GM21381 (cell line): Measurements from ENCODE around the gene NUB1.
"Not testable (repeated sequence)": the region's sequence is repeated elsewhere in the genome, so short reads cannot be mapped to it uniquely, and the experiment has no call there.

Experiments used
- ATAC-seq: cut with Tn5 transposase; IDR thresholded peaks from one replicate; pipeline ENCODE4 v1.9.1; 2021; ENCODE audit warnings: mild to moderate bottlenecking, moderate library complexity; ENCODE audit not compliant: unreplicated experiment

The NUB1 gene, protein sequence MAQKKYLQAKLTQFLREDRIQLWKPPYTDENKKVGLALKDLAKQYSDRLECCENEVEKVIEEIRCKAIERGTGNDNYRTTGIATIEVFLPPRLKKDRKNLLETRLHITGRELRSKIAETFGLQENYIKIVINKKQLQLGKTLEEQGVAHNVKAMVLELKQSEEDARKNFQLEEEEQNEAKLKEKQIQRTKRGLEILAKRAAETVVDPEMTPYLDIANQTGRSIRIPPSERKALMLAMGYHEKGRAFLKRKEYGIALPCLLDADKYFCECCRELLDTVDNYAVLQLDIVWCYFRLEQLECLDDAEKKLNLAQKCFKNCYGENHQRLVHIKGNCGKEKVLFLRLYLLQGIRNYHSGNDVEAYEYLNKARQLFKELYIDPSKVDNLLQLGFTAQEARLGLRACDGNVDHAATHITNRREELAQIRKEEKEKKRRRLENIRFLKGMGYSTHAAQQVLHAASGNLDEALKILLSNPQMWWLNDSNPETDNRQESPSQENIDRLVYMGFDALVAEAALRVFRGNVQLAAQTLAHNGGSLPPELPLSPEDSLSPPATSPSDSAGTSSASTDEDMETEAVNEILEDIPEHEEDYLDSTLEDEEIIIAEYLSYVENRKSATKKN

DNA sequence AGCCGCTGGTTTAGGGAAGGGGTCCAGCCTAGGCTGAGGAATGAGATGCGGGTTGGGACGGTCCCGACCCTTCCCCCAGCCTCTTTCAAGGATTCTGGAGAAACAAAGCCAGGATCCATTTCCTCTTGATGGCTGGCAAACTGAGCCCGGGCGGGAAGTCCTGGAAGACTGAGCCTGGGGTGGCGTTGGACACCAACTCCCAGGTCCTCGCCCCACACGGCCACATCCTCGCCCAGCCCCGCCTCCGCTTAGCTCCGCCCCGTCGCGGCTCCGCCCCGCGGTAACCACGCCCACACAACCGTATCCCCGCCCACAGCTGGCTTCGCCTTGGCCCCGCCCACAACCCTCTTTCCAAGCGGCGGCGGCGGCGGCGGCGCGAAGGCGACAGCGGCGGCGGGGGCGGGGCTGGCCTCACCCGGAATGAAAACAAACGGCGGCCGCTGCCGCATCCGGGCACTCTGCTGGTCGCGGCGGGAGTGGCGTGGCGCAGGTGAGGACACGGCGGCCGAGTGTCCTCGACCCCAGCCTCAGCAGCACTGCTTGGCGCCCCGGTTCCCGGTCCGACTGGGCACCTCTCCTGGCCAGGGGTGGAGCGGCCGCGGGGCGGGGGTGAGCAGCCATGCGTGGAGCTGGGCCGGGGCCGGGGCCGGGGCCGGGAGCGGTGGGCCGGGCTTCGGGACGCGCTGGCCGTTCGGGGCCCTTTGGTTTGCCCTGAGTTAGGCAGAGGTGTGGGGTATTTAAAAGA lies at the start of gene NUB1:
TSS of gene NUB1 (plus strand) at position 456 of the 745 bp plus-strand sequence. CDS start 3,538 bp downstream, outside the sequence.
- ATAC-seq = peak; percentile 53

DNA sequence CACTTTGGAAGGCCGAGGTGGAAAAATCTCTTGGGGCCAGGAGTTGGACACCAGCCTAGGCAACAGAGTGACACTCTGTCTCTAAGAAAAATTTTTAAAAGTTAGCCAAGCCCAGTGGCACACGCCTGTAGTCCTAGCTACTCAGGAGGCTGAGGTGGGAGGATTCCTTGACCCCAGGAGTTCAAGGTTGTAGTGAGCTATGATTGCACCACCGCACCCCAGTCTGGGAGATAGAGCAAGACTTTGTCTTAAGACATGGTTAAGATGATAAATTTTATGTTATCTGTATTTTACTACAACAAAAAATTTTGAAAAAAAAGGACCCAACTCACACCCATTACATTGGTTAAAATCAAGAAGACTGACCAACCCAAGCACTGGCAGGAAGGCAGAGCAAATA lies 48.8 kb upstream of the NUB1 start:
- no peak for ATAC-seq

DNA sequence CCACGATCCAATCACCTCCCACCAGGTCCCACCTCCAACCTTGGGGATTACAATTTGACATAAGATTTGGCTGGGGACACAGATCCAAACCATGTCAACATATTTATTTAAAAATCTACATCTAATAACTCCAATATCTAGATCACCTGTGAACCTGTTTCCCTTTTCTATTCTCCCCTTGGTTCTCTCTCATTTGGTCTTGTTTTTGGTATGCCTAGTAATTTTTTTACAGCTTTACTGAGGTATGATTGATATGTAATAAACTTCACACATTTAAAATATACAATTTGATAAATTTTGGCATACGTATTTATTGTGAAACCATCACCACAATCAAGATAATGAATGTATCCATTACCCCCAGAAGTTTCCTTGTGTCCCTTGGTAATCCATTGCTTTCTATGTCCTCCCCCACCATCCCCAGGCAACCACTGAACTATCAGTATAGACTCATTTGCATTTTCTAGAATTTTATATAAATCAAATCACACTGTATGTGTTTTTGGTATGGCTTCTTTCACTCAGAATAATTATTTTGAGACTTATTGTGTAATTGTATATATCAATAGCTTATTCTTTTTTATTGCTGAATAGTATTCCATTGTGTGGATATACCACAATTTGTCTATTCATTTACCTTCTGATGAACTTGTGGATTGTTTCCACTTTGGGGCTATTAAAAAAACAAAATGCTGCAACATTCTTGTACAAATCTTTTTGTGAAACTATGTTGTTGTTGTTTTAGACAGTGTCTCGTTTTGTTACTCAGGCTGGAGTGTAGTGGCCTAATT lies 45.2 kb upstream of the NUB1 start:
- no peak for ATAC-seq

DNA sequence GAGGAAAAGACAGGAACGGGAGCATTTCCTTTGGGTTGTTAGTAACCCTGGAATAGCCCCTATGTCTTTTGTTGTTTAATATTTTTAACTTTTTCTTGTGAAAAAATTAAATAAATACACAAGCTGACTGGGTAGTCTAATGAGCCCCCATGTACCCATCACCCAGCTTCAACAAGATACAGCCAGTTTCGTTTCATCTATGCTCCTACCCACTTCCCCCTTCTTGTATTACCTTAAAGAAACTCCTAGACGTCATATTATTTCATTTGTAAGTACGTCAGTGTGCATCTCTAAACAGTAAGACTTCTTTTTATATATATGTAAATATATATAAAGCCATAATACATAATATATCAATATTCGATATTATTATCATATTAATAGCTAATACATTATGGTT lies 42.8 kb upstream of the NUB1 start:
- ATAC-seq = no peak

DNA sequence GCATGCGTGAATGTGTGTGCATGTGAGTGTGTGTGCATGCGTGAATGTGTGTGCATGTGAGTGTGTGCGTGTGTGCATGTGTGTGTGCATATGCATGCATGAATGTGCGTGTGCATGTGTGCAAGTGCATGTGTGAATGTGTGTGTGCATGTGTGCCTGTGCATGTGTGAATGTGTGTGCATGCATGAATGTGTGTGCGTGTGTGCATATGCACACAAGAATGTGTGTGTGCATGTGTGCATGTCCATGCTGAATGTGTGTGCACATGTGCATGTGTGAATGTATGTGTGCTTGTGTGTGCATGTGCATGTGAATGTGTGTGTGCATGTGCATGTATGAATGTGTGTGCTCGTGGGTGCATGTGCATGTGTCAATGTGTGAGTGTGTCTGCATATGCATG lies 42.1 kb upstream of the NUB1 start:
- ATAC-seq = no peak

DNA sequence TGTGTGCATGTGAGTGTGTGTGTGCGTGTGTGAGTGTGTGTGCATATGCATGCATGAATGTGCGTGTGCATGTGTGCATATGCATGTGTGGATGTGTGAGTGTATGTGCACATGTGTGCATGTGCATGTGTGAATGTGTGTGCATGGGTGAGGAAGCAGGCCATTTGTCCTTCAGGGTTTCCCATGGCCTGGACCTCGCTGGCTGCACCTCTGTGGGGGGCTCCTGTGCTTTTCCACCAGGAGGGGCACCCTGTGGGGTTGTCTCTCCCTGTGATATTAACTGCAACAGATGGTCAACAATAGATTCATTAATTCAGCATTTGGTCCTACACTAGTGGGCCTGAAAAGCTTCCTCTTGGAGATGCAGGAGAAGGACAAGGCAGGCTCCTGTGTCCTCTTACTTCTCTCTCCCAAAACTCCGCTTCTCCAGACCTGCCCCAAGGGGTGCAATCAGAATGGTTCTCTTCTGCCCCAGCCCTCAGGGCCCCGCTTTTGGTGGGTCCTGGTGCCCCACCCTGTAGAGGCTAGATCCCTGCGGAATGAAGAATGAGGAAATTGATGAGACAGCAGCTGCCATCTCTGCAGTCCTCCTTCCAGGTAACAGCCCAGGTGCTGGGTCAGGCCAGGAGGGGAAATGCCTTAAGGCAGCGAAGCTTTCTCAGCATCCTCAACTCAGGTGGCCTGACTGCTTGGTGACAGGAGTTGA lies 41.5 kb upstream of the NUB1 start:
- no peak for ATAC-seq

DNA sequence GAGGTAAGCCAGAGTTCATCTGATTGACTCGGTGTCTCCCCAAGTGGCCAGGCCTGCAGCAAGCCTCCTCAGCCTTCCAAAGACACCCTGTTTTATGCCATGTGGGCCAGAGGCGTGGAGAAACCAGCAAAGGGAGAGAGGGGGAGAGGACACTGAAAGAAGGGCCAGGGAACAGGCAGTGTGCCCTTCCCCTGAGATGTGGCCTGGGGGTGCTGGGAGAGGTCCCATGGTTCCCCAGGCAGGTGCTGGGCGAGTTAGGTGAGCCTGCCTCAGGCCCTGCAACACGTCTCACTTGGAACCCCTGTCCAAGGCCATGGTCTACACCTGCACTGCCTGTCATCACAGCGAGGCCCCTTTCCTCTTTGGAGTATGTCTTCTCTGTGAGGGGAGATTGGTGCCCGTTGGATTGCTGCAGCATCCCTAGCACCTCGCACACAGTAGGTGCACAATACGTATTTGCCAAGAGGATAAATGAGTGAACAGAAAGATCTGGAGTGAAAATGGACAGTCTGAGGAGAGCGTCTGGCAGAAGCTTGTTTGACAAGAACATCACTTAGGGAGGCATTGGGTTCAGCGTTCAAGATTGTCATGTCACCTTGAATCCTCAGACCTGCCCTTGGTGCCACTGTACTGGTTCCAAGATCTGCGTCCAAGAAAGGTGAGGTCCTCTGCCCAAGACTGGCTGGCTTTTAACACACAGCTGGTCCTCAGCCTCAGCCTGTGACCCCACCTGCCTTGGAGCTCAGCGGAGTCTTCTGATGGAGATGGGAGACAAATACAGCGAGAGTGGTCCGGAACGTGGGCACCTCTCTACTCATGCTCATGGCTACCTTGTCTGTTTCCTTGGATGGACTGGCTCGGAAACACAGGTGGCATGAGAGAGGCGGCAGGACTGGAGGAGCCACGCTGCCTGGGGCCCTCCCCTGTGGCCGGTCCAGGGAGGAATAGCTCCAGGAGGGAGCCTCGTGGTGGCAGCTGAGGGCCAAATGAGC lies 39.8 kb upstream of the NUB1 start:
- ATAC-seq = no peak

DNA sequence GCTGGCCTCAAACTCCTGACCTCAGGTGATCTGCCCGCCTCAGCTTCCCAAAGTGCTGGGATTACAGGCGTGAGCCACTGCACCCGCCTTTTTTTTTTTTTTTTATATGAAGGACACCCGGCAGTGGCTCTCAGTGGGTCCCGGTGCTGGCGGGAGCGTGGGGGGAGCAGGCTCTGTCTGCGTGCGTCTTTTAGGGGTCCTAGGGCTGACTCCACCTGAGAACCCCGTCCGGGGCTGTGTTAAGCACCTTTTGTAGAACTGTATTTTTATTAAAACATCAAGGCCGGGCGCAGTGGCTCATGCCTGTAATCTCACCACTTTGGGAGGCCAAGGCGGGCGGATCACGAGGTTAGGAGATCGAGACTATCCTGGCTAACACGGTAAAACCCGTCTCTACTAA lies 37.4 kb upstream of the NUB1 start:
- ATAC-seq = not testable (repeated sequence)

DNA sequence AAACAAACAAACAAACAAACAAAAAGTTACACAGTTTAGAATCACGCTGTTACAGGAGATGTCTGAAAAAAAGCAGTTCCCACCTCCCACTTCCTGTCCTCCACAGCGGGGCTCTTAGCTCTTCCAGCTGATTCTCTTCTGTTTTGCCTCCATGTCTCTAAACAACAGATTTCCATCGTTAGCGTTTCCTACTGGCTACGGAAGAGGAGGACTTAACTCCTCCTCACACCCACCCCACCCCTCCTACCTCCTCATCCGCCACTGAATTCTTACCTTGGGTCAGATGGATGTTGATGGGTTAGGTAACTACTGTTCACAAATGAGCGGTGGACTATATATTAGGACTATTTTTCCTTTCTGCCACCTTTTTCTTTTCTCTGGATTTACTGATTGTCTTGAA lies 36.8 kb upstream of the NUB1 start:
- no peak for ATAC-seq

DNA sequence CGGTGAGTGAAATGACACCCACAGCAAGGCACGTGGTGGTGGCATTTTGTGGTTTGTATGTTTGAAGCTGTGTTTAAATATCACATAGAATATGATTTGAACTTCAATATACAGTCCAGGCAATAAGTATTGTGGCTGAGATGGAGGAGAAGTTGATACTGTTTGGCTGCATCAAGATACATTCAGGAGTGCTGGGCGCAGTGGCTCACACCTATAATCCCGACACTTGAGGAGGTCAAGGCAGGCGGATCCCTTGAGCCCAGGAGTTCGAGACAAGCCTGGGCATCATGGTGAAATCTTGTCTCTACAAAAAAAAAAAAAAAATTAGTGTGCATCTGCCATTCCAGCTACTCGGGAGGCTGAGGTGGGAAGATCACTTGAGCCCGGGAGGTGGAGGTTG lies 35.2 kb upstream of the NUB1 start:
- no peak for ATAC-seq

DNA sequence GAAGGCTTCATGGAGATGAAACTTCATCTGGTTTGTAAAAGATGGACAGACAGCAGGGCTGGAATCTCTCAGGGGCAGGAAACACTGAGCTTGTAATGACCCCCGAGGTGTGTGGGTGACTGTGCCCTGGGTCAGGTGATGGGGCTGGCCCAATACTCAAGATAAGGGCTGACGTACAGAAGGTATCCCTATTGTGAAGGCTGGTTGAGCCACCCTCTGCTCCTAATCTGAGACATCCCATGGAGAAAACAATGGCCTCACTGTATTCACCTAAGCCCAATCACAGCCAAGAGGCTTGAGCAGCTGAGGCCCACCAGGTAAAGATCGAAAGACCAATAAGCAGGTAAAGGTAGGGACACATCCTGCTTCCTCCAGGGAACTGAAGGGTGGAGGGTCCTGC lies 34.8 kb upstream of the NUB1 start:
- no peak for ATAC-seq

DNA sequence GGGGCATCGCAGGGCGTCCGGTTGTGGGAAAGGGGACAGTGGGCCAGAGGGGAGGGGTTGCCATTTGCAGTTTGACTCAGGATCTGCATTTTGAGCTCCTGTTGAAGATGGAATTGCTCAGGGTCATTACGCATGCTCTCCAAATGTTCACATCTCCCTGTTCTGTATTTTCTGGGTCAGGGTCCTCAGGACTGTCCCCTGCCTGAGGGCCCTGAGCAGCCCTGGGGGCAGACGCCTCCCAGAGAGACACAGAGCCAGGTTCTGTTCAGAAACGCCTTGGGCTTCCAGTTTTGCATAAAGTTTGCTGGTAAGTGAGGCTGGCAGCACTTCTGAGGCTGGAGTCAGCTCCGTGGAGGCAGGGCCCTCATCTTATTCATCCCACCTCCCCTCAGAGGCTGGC lies 34.1 kb upstream of the NUB1 start:
- no peak for ATAC-seq

DNA sequence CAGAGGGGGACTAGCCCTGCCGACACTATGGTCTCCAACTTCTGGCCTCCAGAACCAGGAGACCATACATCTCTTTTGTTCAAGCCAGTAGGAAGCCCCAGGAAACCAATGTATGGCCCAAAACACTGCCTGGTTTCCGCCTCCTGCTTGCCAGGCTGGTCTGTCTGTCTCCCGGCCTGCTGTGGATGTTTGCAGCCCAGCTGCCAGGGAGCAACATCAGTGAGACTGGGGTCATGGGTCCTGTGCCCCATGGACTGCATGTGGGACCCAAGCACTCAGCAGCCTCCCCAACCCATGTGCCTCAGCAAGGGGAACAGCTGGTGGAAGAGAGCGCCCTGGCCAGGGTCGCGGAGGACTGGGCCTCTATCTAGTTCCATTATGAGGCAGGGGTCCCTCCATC lies 33.4 kb upstream of the NUB1 start:
- no peak for ATAC-seq

DNA sequence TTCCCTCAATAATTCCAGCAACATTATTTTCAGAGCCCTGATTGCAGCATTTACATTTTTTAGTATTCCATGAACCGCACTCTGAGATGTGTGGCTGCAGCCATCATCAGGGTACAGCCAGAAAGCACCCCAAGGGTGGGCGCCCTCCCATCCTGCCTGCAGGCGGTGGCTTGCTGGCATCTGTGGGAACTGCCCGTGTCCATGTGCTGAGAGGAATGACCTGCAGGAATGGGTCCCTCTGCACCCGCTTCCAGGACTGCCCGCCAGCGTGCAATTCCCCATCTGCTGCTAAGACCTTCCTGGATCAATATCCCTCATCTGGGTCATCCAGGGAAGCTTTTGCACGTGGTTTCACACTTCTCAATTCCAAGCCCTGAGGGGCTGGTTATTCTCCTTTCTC lies 32.8 kb upstream of the NUB1 start:
- ATAC-seq = no peak

DNA sequence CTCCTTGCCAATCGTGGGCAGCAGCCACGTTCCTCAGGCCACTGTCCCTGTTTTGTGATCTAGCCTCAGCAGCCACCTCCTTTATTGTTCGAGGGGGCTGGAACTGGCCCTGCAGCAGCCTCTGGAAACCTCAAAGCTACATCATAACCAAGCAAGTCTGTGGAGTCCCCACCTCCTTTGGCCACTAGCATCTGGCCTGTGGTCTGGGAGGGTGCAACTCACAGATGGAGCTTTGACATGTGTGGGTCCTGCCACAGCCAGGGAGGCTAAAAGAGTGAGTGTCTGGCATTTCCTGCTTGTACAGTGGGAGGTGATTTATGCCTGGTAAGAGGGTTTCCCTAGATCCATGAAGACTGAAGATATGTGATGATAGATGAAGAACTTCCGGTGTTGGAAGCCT lies 32.3 kb upstream of the NUB1 start:
- no peak for ATAC-seq

DNA sequence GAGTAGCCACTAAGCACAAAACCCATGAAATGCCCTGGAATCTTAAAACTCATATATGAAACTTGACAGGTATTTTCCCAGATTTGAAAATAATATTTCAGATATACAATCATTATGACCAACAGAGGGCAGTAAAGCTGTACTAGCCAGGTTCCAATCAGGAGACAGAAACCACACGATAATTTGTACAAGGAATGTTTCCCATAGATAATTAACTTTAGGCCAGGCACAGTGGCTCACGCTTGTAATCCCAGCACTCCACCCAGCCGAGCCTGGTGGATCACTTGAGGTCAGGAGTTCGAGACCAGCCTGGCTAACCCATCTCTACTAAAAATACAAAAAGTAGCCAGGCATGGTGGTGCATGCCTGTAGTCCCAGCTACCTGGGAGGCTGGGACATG lies 31.0 kb upstream of the NUB1 start:
- ATAC-seq = no peak

DNA sequence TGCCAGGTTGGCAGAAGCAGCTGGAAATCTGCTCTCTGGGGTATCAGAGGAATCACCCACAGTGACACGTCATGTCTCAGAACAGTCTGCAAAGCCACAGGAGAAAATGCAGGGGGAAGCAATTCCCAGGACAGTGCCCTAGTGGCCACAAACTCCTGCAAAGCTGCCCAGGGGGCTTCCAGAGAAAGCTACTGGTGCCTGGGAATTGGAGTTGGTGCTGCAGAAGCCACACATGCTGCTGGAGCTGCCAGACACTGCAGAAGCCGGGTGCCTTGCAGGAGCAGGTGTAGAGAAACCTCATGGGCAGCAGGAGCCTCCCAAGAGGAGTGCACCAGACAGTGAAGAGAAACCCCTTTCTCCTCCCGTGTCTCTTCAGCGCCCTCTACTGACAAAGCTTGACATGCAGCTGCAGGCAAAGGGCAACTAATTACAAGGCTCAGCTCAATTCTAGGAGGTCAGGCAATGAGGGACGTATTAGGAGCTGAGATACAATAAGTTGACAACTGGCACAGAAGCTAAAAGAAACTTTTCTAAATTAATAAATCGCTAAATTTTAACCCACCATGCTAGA lies 30.2 kb upstream of the NUB1 start:
- ATAC-seq = no peak

DNA sequence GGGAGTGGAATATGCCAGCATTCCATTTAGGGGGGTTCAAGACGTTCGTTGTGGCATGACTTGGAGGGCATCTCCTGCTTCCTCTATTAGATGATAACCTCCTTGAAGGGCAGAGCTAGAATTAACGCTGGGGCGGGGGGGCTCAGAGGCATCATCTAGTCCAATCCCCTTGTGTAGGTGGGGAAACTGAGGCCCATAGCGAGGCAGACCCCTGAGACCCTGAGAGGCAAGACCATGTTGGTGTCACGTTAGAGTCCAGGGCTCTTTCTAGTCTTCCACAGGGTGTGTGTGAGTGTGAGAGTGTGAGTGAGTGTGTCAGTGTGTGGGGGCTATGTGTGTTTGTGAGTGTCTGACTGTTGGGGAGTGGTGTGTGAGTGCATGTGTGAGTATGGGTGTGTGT lies 29.3 kb upstream of the NUB1 start:
- ATAC-seq = no peak
